IPS-20b (cell line): Measurements from ENCODE around the gene SUN2.
A peak's percentile ranks its signal among the peaks of the same experiment; 100 is the strongest.

Experiments used
- H3K27ac ChIP-seq: one replicate; pipeline ENCODE4 v1.5.1; 2013; ENCODE audit warnings: low read length
- H3K27me3 ChIP-seq: 2 replicates; pipeline ENCODE4 v1.6.1; 2013; ENCODE audit warnings: mild to moderate bottlenecking, low read length, inconsistent platforms; ENCODE audit not compliant: insufficient read depth
- H3K36me3 ChIP-seq: 2 replicates; pipeline ENCODE4 v1.6.1; 2013; ENCODE audit warnings: low read depth, mild to moderate bottlenecking, inconsistent platforms, low read length, moderate library complexity; ENCODE audit not compliant: insufficient read depth
- H3K4me1 ChIP-seq: 2 replicates; pipeline ENCODE4 v1.6.1; 2013; ENCODE audit warnings: mild to moderate bottlenecking, control low read depth, inconsistent platforms, low read length, moderate library complexity; ENCODE audit not compliant: insufficient read depth
- H3K4me3 ChIP-seq: 2 replicates; pipeline ENCODE4 v1.5.1; 2013; ENCODE audit warnings: mild to moderate bottlenecking, low read length, inconsistent platforms
- H3K9ac ChIP-seq: 2 replicates; pipeline ENCODE4 v1.6.1; 2013; ENCODE audit warnings: low read depth, mild to moderate bottlenecking, inconsistent platforms, low read length, moderate library complexity
- H3K9me3 ChIP-seq: 2 replicates; pipeline ENCODE4 v1.6.1; 2013; ENCODE audit warnings: mild to moderate bottlenecking, low read depth, low read length, inconsistent platforms; ENCODE audit not compliant: insufficient read depth

The SUN2 gene

GRCh38 chr22:38760477-38761201, 4.8 kb upstream of the SUN2 start:
- Histone ChIP-seq H3K4me3 (no peak overlapping the region), H3K9ac (no peak overlapping the region), H3K4me1 (no peaks in the 10 kb centered on the region), H3K36me3 (no peaks in the 10 kb centered on the region), H3K9me3 (no peaks in the 10 kb centered on the region), H3K27me3 (peaks cover 10% of the 10 kb centered on the region; the same call in 1 of the 2 replicates), H3K27ac (no peak overlapping the region)

DNA sequence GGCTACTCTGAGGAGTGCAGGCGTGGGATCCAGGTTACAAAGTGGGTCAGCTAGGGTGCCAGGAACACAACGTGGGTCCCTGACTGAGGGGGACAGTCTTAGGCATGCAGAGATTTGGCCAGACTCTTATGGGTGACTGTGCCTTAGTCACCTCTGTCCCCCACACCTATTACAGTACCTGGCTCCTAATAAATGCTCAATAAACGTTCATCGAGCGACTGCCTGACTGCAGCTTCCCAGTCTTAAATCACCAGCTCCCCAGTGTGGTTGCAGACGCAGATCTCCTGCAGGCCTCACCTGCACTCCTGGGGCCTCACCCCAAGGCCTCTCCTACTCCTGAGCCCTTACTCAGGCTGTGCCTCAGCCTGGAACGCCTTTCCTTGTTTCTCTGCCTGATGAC, 3.2 kb upstream of the SUN2 start:
- peaks cover 3% of the 10 kb centered on the region; the same call in 1 of the 2 replicates for H3K4me1 ChIP-seq
- H3K36me3 ChIP-seq, result no peaks in the 10 kb centered on the region
- H3K27me3 ChIP-seq, result peaks cover 15% of the 10 kb centered on the region; the same call in 1 of the 2 replicates
- no peak overlapping the region for H3K4me3 ChIP-seq
- no peaks in the 10 kb centered on the region for H3K9me3 ChIP-seq
- H3K27ac ChIP-seq, result no peak overlapping the region
- no peak overlapping the region for H3K9ac ChIP-seq

DNA sequence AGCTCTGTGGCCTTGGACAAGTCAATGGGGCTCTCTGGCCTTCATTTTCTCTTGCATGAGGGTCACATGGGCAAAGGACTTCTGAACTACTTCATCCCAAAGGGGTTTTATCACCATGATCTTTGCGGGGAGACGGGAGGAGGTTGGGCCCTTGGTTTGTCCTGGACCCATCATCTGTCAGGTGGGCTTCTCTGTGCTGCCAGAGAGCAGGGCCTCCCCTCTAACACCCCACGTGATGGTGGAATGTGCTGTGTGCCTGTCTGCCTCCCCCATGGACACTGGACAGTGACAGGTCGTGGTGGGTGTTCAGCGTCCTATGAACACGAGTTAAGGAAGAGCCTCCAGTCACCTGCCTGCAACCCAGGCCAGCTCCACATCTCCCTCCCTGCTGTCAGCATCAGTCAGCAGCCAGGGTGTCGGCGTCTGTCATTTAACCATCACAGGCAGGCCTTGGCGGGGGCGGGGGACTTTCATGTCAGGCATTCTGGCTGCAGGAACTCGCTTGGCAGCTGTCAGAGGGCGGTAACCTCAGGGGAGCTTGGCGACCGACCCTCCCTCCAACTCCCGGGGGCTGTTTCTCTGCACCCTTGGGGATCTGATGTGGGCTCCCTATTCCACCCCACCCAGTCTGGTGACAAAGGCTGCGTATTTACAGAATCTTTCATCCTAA, 2.6 kb upstream of the SUN2 start:
- Histone ChIP-seq H3K9ac (no peak overlapping the region), H3K27ac (no peak overlapping the region), H3K27me3 (peaks cover 20% of the 10 kb centered on the region; the same call in 1 of the 2 replicates), H3K4me1 (peaks cover 7% of the 10 kb centered on the region; the same call in 1 of the 2 replicates), H3K36me3 (no peaks in the 10 kb centered on the region), H3K9me3 (no peaks in the 10 kb centered on the region), H3K4me3 (no peak overlapping the region)

- no peak overlapping the region for H3K4me3 ChIP-seq
- H3K9me3 ChIP-seq, result no peaks in the 10 kb centered on the region
- no peak overlapping the region for H3K9ac ChIP-seq
- no peaks in the 10 kb centered on the region for H3K36me3 ChIP-seq
- peaks cover 20% of the 10 kb centered on the region; the same call in 1 of the 2 replicates for H3K27me3 ChIP-seq
- no peak overlapping the region for H3K27ac ChIP-seq
- H3K4me1 ChIP-seq, result peaks cover 7% of the 10 kb centered on the region; the same call in 1 of the 2 replicates
Observed at GRCh38 chr22:38757464-38757757, 1.6 kb upstream of the SUN2 start.

DNA sequence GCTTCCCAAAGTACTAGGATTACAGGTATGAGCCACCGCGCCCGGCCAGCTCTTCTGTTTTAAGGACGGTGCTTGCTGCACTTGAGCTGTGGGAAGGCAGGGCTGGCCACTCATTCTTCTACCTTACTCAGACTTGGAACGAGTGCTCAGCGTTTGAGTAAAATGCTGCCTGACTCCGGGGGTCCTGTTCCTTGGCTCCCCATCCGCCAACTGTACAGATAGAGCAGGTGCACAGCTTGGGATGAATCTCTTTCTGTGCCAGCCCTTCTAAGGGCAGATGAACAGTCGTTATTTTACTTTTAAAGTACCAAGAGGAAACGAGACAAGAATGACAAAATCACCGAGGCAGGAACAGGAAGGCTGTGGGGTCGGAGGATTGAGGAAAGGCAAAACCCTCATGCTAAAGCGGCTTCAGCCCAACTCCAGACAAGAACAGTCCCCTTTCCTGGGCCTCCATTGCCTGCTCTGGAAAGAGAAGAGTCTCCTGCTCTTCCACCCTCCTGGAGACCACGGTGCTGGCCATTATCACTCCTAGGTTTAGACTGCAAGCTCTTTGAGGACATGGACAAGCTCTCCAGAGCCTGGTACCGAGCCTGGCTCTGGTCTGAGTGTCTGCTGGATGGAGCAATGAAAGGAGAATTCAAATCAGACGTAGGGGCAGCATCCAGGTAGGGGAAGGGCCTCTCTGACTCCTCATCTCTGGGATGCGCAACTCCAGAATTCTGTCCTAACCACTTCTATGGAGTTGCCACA, 1.1 kb upstream of the SUN2 start:
- H3K4me1 ChIP-seq, result peaks cover 7% of the 10 kb centered on the region; the same call in 1 of the 2 replicates
- H3K4me3 ChIP-seq, result peak overlapping the region; percentile 81
- H3K27ac ChIP-seq, result no peak overlapping the region
- no peaks in the 10 kb centered on the region for H3K36me3 ChIP-seq
- H3K9ac ChIP-seq, result no peak overlapping the region
- no peaks in the 10 kb centered on the region for H3K9me3 ChIP-seq
- peaks cover 20% of the 10 kb centered on the region; the same call in 1 of the 2 replicates for H3K27me3 ChIP-seq

- Histone ChIP-seq H3K4me1 (peaks cover 7% of the 10 kb centered on the region; the same call in 1 of the 2 replicates), H3K4me3 (peak overlapping the region; percentile 81)
Observed at GRCh38 chr22:38755155-38755910, 465 bp downstream of the SUN2 start.

GRCh38 chr22:38754751-38755154, 1.0 kb downstream of the SUN2 start:
- no peaks in the 10 kb centered on the region for H3K9me3 ChIP-seq
- H3K36me3 ChIP-seq, result no peaks in the 10 kb centered on the region
- H3K9ac ChIP-seq, result peak overlapping the region; percentile 47; the same call in 1 of the 2 replicates
- H3K4me1 ChIP-seq, result peaks cover 7% of the 10 kb centered on the region; the same call in 1 of the 2 replicates
- H3K4me3 ChIP-seq, result peak overlapping the region; percentile 81
- no peak overlapping the region for H3K27ac ChIP-seq
- peaks cover 20% of the 10 kb centered on the region; the same call in 1 of the 2 replicates for H3K27me3 ChIP-seq

More at GRCh38 chr22:38755155-38755910, 465 bp downstream of the SUN2 start:
- no peaks in the 10 kb centered on the region for H3K9me3 ChIP-seq
- peak overlapping the region; percentile 47; the same call in 1 of the 2 replicates for H3K9ac ChIP-seq
- H3K27me3 ChIP-seq, result peaks cover 20% of the 10 kb centered on the region; the same call in 1 of the 2 replicates
- H3K27ac ChIP-seq, result no peak overlapping the region
- no peaks in the 10 kb centered on the region for H3K36me3 ChIP-seq

DNA sequence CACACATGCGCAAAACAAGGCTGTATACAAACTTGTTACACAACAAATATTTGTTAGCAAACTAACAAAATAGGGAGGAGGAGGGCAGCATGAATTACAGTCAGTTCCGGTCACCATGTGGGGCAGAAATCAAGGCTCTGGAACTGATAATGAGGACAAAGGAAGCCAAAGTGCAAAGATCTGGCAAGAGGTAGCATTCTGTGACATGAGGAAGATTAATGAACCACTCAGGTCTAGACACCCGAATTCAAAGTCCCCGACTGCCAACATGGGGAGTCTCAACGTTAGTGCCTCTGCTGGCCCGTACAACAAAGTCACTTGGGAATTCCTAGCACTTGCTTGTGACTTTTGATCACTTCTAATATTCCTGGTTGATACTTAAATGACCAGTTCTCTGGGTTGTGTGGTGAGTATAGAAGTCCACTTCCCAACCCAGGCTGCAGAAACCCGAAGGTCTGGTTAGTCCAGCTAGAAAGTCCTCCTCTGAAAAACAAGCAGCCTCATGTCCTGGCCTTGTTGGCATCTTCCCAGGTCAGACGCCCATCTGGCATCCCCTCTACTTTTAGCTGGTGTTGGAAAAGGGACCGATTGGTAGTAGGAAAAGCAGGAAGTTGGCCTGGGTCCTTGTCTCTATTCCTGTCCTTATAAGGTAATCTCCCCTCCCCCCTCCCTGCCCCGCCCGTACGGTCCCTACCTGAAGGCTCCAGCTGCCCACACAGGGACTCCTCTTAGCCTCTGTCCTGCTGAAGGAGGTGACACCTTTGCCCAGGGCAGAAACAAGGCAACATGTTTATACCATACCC, 1.6 kb downstream of the SUN2 start:
- H3K4me1 ChIP-seq, result peaks cover 7% of the 10 kb centered on the region; the same call in 1 of the 2 replicates
- H3K27ac ChIP-seq, result no peak overlapping the region

DNA sequence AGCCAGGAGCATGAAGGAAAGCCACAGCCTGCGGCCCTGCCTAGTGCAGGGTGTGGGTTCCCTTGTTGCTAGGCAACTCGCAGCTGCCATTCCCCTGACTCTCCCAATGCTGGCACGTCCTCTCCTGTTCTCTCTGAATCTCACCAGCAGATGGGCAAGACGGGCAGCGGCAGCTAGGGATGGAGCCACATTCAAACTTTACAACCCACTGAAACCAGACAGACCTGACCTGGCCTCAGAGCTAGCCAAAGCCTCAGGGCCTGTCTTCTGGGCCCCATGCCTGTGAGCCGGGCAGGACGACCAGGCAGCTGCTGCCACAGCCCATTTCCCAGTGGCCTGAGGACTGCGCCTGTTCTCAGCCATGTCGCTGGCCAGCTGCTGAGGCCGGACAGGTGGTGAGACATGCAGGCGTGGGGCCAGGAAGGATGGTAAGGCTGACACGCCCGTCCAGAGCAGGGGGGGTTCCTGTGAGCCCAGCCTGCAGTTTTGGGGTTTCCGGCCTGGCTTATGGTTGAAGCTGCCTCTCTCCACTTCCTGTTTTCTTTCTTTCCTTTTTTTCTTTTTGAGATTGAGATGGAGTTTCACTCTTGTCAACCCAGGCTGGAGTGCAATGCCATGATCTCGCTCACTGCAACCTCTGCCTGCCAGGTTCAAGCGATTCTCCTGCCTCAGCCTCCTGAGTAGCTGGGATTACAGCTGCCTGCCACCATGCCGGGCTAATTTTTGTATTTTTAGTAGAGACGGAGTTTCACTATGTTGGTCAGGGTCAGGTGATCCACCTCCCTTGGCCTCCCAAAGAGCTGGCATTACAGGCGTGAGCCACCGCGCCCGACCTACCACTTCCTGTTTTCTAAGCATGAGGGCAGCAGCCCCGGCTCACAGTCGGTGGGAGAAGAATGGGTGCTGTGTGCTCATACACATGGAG, 4.1 kb downstream of the SUN2 start:
- Histone ChIP-seq H3K4me3 (no peak overlapping the region), H3K27me3 (peaks cover 15% of the 10 kb centered on the region; the same call in 1 of the 2 replicates), H3K9me3 (no peaks in the 10 kb centered on the region), H3K27ac (no peak overlapping the region), H3K9ac (no peak overlapping the region), H3K36me3 (no peaks in the 10 kb centered on the region), H3K4me1 (peaks cover 7% of the 10 kb centered on the region; the same call in 1 of the 2 replicates)

More for the DNA sequence above, 1.6 kb downstream of the SUN2 start:
- Histone ChIP-seq H3K4me3 (peak overlapping the region; percentile 81), H3K9ac (peak overlapping the region; percentile 47; the same call in 1 of the 2 replicates), H3K9me3 (no peaks in the 10 kb centered on the region), H3K36me3 (no peaks in the 10 kb centered on the region), H3K27me3 (peaks cover 20% of the 10 kb centered on the region; the same call in 1 of the 2 replicates)

GRCh38 chr22:38751066-38751421, 4.8 kb downstream of the SUN2 start:
- Histone ChIP-seq H3K36me3 (no peaks in the 10 kb centered on the region), H3K4me1 (peaks cover 7% of the 10 kb centered on the region; the same call in 1 of the 2 replicates), H3K4me3 (no peak overlapping the region), H3K9ac (no peak overlapping the region), H3K9me3 (no peaks in the 10 kb centered on the region), H3K27ac (no peak overlapping the region), H3K27me3 (peaks cover 11% of the 10 kb centered on the region; the same call in 1 of the 2 replicates)
